Measurements from ENCODE around the gene TLL2. TPM values are rescaled to one million over a fixed set of nuclear protein-coding genes. Genes with fewer than 3 reads are reported as not detected.

Gene TLL2
- total RNA-seq, 2 donors from 2014 or later: 0.28 to 0.32 TPM

DNA sequence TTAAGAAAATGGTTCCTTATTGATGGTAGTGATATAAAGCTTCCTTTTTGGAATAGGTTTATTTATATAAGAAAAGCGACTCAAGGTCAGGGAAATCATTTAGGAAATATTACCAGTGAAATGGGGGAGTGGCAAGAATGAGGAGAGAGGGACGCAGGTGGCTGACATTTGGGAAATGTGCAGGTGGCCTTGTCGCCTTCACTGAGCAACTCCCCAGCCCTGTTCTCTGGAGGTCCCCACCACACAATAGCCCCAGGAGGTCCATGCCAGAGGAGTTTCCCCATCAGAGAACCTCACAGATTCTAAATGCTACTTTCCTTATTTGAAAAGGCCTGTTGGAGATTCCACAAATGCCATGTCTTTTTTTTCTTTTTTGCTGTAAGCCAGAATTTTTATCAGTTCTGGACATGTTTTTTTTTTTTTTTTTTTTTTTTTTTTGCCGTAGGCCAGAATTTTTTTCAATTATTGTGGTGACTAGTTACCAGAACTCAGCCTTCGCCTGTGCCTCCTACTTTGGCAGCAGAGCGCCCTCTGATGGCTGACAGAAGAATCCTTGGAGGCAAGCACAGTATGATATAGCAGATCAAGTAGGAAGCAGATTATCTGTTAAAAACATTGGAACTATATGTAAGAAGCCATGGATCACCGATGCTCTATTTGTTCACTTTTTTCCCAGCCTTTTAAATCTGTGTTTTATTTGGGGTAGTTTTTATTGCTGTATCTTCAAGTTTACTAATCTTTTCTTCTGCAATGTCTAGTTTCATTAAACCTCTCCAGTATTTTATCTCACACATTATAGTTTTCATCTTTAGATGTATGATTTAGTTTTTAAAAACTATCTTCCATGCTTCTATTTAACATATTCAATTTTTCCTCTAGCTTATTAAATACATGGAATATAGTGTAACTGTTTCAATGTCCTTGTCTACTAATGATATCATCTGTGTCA is 173.5 kb downstream of the TLL2 start:
- peak; percentile 30 for DNase-seq (ENCODE audit: low spot score)
- no peaks in the 10 kb centered on the region for H3K36me3 ChIP-seq
- intact Hi-C loops (cut with DNase I): no loop called here
- no peaks in the 10 kb centered on the region for H3K4me1 ChIP-seq (replicated peaks)
- no peak overlapping the region for H3K4me3 ChIP-seq
- WGBS: 36% methylated on average over 7 of the region's 7 CpGs
- TF ChIP-seq, protein P1, sequence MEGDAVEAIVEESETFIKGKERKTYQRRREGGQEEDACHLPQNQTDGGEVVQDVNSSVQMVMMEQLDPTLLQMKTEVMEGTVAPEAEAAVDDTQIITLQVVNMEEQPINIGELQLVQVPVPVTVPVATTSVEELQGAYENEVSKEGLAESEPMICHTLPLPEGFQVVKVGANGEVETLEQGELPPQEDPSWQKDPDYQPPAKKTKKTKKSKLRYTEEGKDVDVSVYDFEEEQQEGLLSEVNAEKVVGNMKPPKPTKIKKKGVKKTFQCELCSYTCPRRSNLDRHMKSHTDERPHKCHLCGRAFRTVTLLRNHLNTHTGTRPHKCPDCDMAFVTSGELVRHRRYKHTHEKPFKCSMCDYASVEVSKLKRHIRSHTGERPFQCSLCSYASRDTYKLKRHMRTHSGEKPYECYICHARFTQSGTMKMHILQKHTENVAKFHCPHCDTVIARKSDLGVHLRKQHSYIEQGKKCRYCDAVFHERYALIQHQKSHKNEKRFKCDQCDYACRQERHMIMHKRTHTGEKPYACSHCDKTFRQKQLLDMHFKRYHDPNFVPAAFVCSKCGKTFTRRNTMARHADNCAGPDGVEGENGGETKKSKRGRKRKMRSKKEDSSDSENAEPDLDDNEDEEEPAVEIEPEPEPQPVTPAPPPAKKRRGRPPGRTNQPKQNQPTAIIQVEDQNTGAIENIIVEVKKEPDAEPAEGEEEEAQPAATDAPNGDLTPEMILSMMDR (IDR thresholded peaks at IDR 0.05): peak in 3 of 4 experiments; percentile 22 to 55 (median 31)
- no peak for TF ChIP-seq POLR2A (IDR thresholded peaks at IDR 0.05)
- no peaks in the 10 kb centered on the region for H3K9me3 ChIP-seq
- no peaks in the 10 kb centered on the region for H3K27me3 ChIP-seq (replicated peaks; ENCODE audit: insufficient read depth)
- H3K27ac ChIP-seq: no peak overlapping the region

DNA sequence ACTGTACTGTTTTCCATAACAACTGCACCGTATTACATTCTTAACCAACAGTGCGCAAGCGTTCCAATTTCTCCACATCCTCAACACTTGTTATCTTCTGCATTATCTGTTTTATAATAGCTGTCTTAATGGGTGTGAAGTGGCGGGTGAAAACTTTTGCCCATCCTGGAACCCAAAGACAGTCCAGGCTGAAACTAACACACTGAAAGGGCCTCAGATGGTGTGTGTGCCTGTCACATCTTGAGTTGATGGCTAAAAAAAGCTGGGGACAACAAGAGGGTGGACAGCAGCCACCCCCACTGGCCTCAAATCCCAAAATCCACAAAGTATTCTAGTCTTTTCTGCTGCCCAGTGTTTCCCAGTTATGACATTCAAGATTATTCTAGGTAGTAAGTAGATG is 174.3 kb downstream of the TLL2 start:
- Histone ChIP-seq H3K36me3 (no peaks in the 10 kb centered on the region), H3K4me1 (replicated peaks) (no peaks in the 10 kb centered on the region), H3K27me3 (replicated peaks; ENCODE audit: insufficient read depth) (no peaks in the 10 kb centered on the region), H3K9me3 (no peaks in the 10 kb centered on the region), H3K27ac (no peak overlapping the region), H3K4me3 (no peak overlapping the region)
- no peak for DNase-seq (ENCODE audit: low spot score)
- TF ChIP-seq POLR2AphosphoS5 (IDR thresholded peaks at IDR 0.05) (no peak), POLR2A (IDR thresholded peaks at IDR 0.05) (no peak)
- TF ChIP-seq, protein P1 (IDR thresholded peaks at IDR 0.05): no peak
- 92% methylated on average over 4 of the region's 4 CpGs for WGBS
- intact Hi-C loops (cut with DNase I): no loop called here

DNA sequence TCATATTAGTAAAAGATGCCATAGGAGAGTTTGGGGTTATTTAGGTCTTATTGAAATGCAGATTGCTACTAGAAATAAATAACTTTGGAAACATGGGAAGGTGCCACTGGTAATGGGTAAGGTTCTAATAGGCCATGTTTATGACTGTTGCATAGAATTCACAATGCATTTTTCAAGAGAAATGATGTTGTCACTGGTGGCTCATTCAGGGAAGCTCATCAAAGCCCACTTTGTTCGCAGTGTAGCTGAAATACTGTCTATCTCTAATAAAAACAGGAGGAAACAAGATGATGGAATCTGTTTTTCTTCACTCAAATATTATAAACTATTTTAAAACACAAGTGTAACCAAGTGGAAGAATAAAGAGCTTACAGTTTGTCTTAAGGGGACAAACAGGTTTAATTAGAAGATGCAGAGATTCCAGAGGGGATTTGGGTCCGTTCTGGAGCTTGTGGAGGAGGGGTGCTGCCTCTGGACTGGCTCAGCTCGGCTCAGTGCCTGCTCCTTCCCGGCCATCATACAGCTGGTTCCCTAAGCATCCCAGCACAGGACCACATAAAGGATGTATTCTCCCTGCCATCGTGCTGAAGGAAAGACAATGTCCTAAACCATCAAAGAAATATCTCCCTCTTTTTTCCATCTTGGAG is 175.3 kb downstream of the TLL2 start:
- H3K27ac ChIP-seq: no peak overlapping the region
- DNase-seq (ENCODE audit: low spot score): no peak
- no peak overlapping the region for H3K4me3 ChIP-seq
- TF ChIP-seq POLR2A (IDR thresholded peaks at IDR 0.05): no peak
- TF ChIP-seq, protein P1 (IDR thresholded peaks at IDR 0.05): no peak
- no peak for TF ChIP-seq POLR2AphosphoS5 (IDR thresholded peaks at IDR 0.05)
- H3K36me3 ChIP-seq: no peaks in the 10 kb centered on the region
- no peaks in the 10 kb centered on the region for H3K27me3 ChIP-seq (replicated peaks; ENCODE audit: insufficient read depth)
- no peaks in the 10 kb centered on the region for H3K4me1 ChIP-seq (replicated peaks)
- 32% methylated on average over 5 of the region's 5 CpGs for WGBS
- intact Hi-C loops (cut with DNase I): no loop called here
- no peaks in the 10 kb centered on the region for H3K9me3 ChIP-seq

DNA sequence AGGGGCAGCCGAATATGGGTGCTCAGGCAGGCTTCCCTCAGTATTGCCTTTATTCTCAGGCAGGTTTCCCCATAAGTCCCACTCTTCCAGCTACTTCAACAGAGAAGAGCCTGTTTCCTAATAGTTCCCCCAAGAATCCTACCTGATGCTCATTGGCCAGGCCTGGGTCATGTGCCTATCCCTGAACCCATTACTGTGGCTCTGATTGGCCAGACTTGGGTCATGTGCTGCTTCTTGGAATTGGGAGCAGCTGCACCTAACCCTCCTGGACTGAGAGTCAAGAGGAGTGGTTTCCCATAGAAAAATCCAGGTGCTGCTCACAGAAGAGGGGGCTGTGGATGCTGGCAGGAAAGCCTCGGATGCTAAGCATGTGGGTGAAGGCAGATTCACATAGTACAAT is 176.6 kb downstream of the TLL2 start:
- TF ChIP-seq POLR2A (IDR thresholded peaks at IDR 0.05) (no peak), POLR2AphosphoS5 (IDR thresholded peaks at IDR 0.05) (no peak)
- TF ChIP-seq, protein P1 (IDR thresholded peaks at IDR 0.05): no peak
- no peak for DNase-seq (ENCODE audit: low spot score)
- no peaks in the 10 kb centered on the region for H3K4me1 ChIP-seq (replicated peaks)
- WGBS: 89% methylated on average over 2 of the region's 2 CpGs
- no peaks in the 10 kb centered on the region for H3K27me3 ChIP-seq (replicated peaks; ENCODE audit: insufficient read depth)
- intact Hi-C loops (cut with DNase I): no loop called here
- no peak overlapping the region for H3K4me3 ChIP-seq
- no peak overlapping the region for H3K27ac ChIP-seq
- no peaks in the 10 kb centered on the region for H3K9me3 ChIP-seq
- H3K36me3 ChIP-seq: no peaks in the 10 kb centered on the region
